IPS-NIHi11 (cell line): Measurements from ENCODE around the gene TRAF4.
"Not testable (repeated sequence)": the region's sequence is repeated elsewhere in the genome, so short reads cannot be mapped to it uniquely, and the experiment has no call there.

Experiments used
- DNase-seq: peaks from one replicate; pipeline ENCODE4 v3.0.0; 2012; ENCODE audit warnings: mixed read lengths, low spot score

Gene TRAF4

GRCh38 chr17:28715217-28715616, 28.6 kb upstream of the TRAF4 start:
- no peak for DNase-seq

GRCh38 chr17:28716740-28717577, 26.9 kb upstream of the TRAF4 start:
- no peak for DNase-seq

- peak; percentile 78 for DNase-seq
Measured at GRCh38 chr17:28717578-28718332, 26.1 kb upstream of the TRAF4 start, which contains the start of gene RAB34. TSS of gene RAB34 (minus strand) at chr17:28717868. CDS start at chr17:28717266, 602 bp downstream.

GRCh38 chr17:28718333-28719020, 25.3 kb upstream of the TRAF4 start:
- DNase-seq: no peak

- no peak for DNase-seq
Measured at GRCh38 chr17:28719021-28719433, 24.8 kb upstream of the TRAF4 start.

GRCh38 chr17:28720247-28720996, 23.4 kb upstream of the TRAF4 start:
- DNase-seq: no peak

- not testable (repeated sequence) for DNase-seq
Measured at GRCh38 chr17:28720997-28721329, 22.8 kb upstream of the TRAF4 start.

- no peak for DNase-seq
Measured at GRCh38 chr17:28722417-28723158, 21.2 kb upstream of the TRAF4 start.

GRCh38 chr17:28723159-28723835, 20.5 kb upstream of the TRAF4 start:
- no peak for DNase-seq

GRCh38 chr17:28723836-28724499, 19.8 kb upstream of the TRAF4 start:
- not testable (repeated sequence) for DNase-seq

- DNase-seq: no peak
Measured at GRCh38 chr17:28724500-28725165, 19.2 kb upstream of the TRAF4 start.

GRCh38 chr17:28725166-28725659, 18.6 kb upstream of the TRAF4 start:
- DNase-seq: no peak

- DNase-seq: peak; percentile 68
Measured at GRCh38 chr17:28725660-28726225, 18.1 kb upstream of the TRAF4 start.

- DNase-seq: peak; percentile 47
Measured at GRCh38 chr17:28726226-28726626, 17.6 kb upstream of the TRAF4 start, which contains the start of gene TLCD1. TSS of gene TLCD1 (minus strand) at chr17:28726233. CDS start at chr17:28726097, 136 bp downstream.

GRCh38 chr17:28726627-28727491, 17.0 kb upstream of the TRAF4 start:
- peak; percentile 73 for DNase-seq

- DNase-seq: peak; percentile 89
Measured at GRCh38 chr17:28728364-28729200, 15.2 kb upstream of the TRAF4 start, which contains the start of gene NEK8. TSS of gene NEK8 (plus strand) at chr17:28728788. CDS start at chr17:28728814, 26 bp downstream.

- no peak for DNase-seq
Measured at GRCh38 chr17:28729950-28730330, 13.9 kb upstream of the TRAF4 start.
